Panc1 (cell line): ENCODE measurements around the gene FHIT. TPM values are rescaled to one million over a fixed set of nuclear protein-coding genes. Genes with fewer than 3 reads are reported as not detected.

Experiments
- ATAC-seq: fragments of 200-7000 bp; cut with Tn5 transposase; 2 replicates; pipeline ENCODE4 v1.9.1; 2020; ENCODE audit warnings: mild to moderate bottlenecking, moderate library complexity
- BruUV-seq: library from RNA; stranded (reverse); fragments of 400-500 nt; replicated peaks from 2 replicates; lab custom pipeline; 2021; lab: Mats Ljungman, UMichigan
- CTCF ChIA-PET: fragments of 300-600 bp; sonication (Branson Sonifier 250); formaldehyde crosslinking; loops from one replicate; lab custom pipeline; 2022; ENCODE audit warnings: antibody characterized with exemption; lab: Charles Lee
- POLR2A ChIA-PET: fragments of 300-600 bp; sonication (Branson Sonifier 250); formaldehyde crosslinking; loops from one replicate; lab custom pipeline; 2022; ENCODE audit warnings: antibody characterized with exemption; lab: Charles Lee
- DNase-seq: peaks from one replicate; pipeline ENCODE4 v3.0.0-alpha.2; 2010; ENCODE audit warnings: low read depth, low spot score
- H3K27ac ChIP-seq: 2 replicates; pipeline ENCODE4 v1.5.1; 2011; ENCODE audit warnings: mild to moderate bottlenecking, low read length, inconsistent platforms
- H3K27me3 ChIP-seq: fragments of 200-500 bp; sonication (Bioruptor generic); 2 replicates; pipeline ENCODE4 v1.6.0; 2014; ENCODE audit warnings: low read length, inconsistent platforms; ENCODE audit not compliant: control insufficient read depth, insufficient read depth
- H3K36me3 ChIP-seq: fragments of 200-500 bp; sonication (Bioruptor generic); 2 replicates; pipeline ENCODE4 v1.5.1; 2014; ENCODE audit warnings: inconsistent platforms, mild to moderate bottlenecking, low read length, moderate library complexity; ENCODE audit not compliant: control insufficient read depth, insufficient read depth
- H3K4me1 ChIP-seq: 2 replicates; pipeline ENCODE4 v1.5.1; 2011; ENCODE audit warnings: inconsistent platforms, mild to moderate bottlenecking, low read length, moderate library complexity; ENCODE audit not compliant: control insufficient read depth, insufficient read depth
- H3K4me3 ChIP-seq, 2 experiments: 2 replicates each; pipeline ENCODE4 v1.5.1; 2011 to 2012; ENCODE audit warnings: low read depth in 2 of 2, low read length in 2 of 2, mild to moderate bottlenecking in 2 of 2, inconsistent platforms in 1 of 2, moderate library complexity in 1 of 2
- H3K9me3 ChIP-seq: fragments of 200-500 bp; sonication (Bioruptor generic); 2 replicates; pipeline ENCODE4 v1.5.1; 2014; ENCODE audit warnings: low read depth, mild to moderate bottlenecking, inconsistent platforms, low read length, moderate library complexity; ENCODE audit not compliant: control insufficient read depth, insufficient read depth
- CTCF ChIP-seq: fragments of 450-650 bp; IDR thresholded peaks from 2 replicates; pipeline ENCODE4 v1.5.1; 2017; ENCODE audit warnings: mild to moderate bottlenecking
- POLR2AphosphoS5 ChIP-seq: IDR thresholded peaks from 2 replicates; pipeline ENCODE4 v1.6.1; 2012; ENCODE audit warnings: mild to moderate bottlenecking, low read depth, low read length, moderate library complexity
- SIN3A ChIP-seq: IDR thresholded peaks from 2 replicates; pipeline ENCODE4 v1.6.1; 2012; ENCODE audit warnings: low read depth, mild to moderate bottlenecking, low read length, moderate library complexity, borderline replicate concordance; ENCODE audit not compliant: insufficient read depth
- TCF7L2 ChIP-seq: IDR thresholded peaks from 2 replicates; pipeline ENCODE4 v1.6.1; 2011; ENCODE audit warnings: mild to moderate bottlenecking, low read depth, low read length, inconsistent platforms
- in situ Hi-C: cut with HindIII; loops from 2 replicates; pipeline ENCODE4 v1.10.0; 2016; ENCODE audit warnings: low sequenced_read_pairs, low pct_unique_long_range_greater_than_20kb
- intact Hi-C: fragments of 100-400 bp; cut with micrococcal nuclease; formaldehyde crosslinking; loops from one replicate; pipeline ENCODE4 v1.10.0; 2022; ENCODE audit not compliant: unreplicated experiment
- total RNA-seq: library from RNA; stranded (reverse); gene quantifications from one replicate; pipeline ENCODE4 v1.2.1, GENCODE V29; 2021; ENCODE audit not compliant: unreplicated experiment
- TF ChIP-seq, protein P1 (sequence below), 2 experiments: IDR thresholded peaks; 2 replicates each; pipeline ENCODE4 v1.6.1; 2011 to 2012; ENCODE audit warnings: low read depth in 2 of 2, control low read depth in 1 of 2, low read length in 1 of 2, mild to moderate bottlenecking in 1 of 2, moderate library complexity in 1 of 2; ENCODE audit not compliant: insufficient read depth in 1 of 2

The FHIT gene
- total RNA-seq, 1 experiment from 2014 or later = 2.2 TPM

DNA sequence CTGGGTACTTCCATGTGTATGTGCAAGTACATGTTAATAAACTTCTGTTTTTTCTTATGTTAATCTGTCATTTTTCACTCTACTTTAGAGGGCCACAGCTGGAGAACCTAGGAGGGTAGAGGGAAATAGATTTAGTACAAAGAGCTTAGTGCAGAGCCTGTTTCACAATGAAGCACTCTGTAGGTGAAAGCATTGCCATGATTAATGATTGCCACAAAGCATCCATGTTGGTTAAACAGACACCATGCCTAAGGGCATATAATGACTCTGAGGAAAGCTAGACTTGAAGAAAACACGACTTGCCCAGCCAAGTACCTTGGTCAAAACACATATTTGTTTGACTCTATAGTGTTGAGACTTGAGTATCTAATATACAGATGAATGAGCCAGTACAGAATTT, 338.4 kb downstream of the FHIT start:
- Histone ChIP-seq H3K4me3 (no peak overlapping the region), H3K27me3 (no peaks in the 10 kb centered on the region), H3K4me1 (no peaks in the 10 kb centered on the region), H3K27ac (no peak overlapping the region), H3K9me3 (no peaks in the 10 kb centered on the region), H3K36me3 (no peaks in the 10 kb centered on the region)
- intact Hi-C loops = no loop called here
- ChIA-PET POLR2A (no interaction called here), CTCF (no interaction called here)
- DNase-seq (no peak), ATAC-seq (no peak)
- no TSS peak for BruUV-seq
- TF ChIP-seq CTCF (no peak), SIN3A (no peak), POLR2AphosphoS5 (no peak), TCF7L2 (no peak)
- TF ChIP-seq, protein P1, sequence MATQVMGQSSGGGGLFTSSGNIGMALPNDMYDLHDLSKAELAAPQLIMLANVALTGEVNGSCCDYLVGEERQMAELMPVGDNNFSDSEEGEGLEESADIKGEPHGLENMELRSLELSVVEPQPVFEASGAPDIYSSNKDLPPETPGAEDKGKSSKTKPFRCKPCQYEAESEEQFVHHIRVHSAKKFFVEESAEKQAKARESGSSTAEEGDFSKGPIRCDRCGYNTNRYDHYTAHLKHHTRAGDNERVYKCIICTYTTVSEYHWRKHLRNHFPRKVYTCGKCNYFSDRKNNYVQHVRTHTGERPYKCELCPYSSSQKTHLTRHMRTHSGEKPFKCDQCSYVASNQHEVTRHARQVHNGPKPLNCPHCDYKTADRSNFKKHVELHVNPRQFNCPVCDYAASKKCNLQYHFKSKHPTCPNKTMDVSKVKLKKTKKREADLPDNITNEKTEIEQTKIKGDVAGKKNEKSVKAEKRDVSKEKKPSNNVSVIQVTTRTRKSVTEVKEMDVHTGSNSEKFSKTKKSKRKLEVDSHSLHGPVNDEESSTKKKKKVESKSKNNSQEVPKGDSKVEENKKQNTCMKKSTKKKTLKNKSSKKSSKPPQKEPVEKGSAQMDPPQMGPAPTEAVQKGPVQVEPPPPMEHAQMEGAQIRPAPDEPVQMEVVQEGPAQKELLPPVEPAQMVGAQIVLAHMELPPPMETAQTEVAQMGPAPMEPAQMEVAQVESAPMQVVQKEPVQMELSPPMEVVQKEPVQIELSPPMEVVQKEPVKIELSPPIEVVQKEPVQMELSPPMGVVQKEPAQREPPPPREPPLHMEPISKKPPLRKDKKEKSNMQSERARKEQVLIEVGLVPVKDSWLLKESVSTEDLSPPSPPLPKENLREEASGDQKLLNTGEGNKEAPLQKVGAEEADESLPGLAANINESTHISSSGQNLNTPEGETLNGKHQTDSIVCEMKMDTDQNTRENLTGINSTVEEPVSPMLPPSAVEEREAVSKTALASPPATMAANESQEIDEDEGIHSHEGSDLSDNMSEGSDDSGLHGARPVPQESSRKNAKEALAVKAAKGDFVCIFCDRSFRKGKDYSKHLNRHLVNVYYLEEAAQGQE (IDR thresholded peaks at IDR 0.05; ENCODE audit: insufficient read depth in 1 of 2, low read depth in 2 of 2, low read length in 1 of 2) = no peak
- in situ Hi-C loops = no loop called here

DNA sequence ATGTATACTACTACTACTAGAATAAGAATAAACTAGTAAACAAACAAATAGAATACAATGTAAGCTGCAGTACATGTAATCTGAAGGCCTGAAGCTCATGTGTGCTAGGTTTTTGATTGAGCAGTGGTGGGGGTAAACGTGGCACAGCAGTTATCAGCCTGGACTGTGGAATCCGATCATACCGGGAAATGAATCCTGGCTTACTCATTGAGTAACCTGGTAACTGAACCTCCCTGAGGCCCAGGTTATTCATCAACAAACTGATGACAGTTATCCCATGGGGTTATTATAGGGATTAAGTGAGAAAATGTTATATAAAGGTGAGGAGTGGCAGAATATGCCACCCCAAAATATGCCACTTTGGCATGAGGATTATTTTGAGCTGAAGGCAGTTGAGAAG, 339.1 kb downstream of the FHIT start:
- intact Hi-C loops (no loop called here), in situ Hi-C loops (no loop called here)
- ATAC-seq (no peak), DNase-seq (no peak)
- no peaks in the 10 kb centered on the region for H3K4me1 ChIP-seq
- no peaks in the 10 kb centered on the region for H3K27me3 ChIP-seq
- TF ChIP-seq, protein P1 (IDR thresholded peaks at IDR 0.05; ENCODE audit: insufficient read depth in 1 of 2, low read depth in 2 of 2, low read length in 1 of 2) = no peak
- TF ChIP-seq CTCF = no peak
- TF ChIP-seq SIN3A = no peak
- no peak for TF ChIP-seq TCF7L2
- no peak for TF ChIP-seq POLR2AphosphoS5
- no peak overlapping the region for H3K4me3 ChIP-seq
- no peak overlapping the region for H3K27ac ChIP-seq
- POLR2A ChIA-PET = no interaction called here
- no peaks in the 10 kb centered on the region for H3K36me3 ChIP-seq
- no peaks in the 10 kb centered on the region for H3K9me3 ChIP-seq
- no TSS peak for BruUV-seq
- CTCF ChIA-PET = no interaction called here
